Heart left ventricle (tissue), 16 donors: Measurements from ENCODE around the gene RSPH1. TPM values are rescaled to one million over a fixed set of nuclear protein-coding genes. Genes with fewer than 3 reads are reported as not detected.

Experiments
- ATAC-seq, 4 donors: fragments of 200-7000 bp; cut with Tn5 transposase; one replicate each; pipeline ENCODE4 v1.9.1; 2020 to 2022; ENCODE audit warnings: moderate library complexity in 4 of 4, mild to moderate bottlenecking in 3 of 4, moderate number of reproducible peaks in 1 of 4
- DNase-seq, 5 donors: peaks; one replicate each; pipeline ENCODE4 v3.0.0-alpha.2; 2020
- H3K27ac ChIP-seq, 12 donors: fragments of 200-600 bp; sonication (generic) in 4 of 12; one replicate each; pipeline versions ENCODE4 v1.5.0 to v1.8.0; 2016 to 2022; ENCODE audit warnings: mild to moderate bottlenecking in 2 of 12
- H3K27me3 ChIP-seq, 9 donors: fragments of 200-600 bp; sonication (generic) in 2 of 9; one replicate each; pipeline versions ENCODE4 v1.5.1 to v1.8.0; 2016 to 2022; ENCODE audit warnings: mild to moderate bottlenecking in 3 of 9
- H3K36me3 ChIP-seq, 9 donors: fragments of 200-600 bp; sonication (generic) in 2 of 9; one replicate each; pipeline versions ENCODE4 v1.5.0 to v1.8.0; 2018 to 2022; ENCODE audit warnings: mild to moderate bottlenecking in 2 of 9
- H3K4me1 ChIP-seq, 12 donors: fragments of 200-600 bp; sonication (generic) in 4 of 12; one replicate each; pipeline versions ENCODE4 v1.5.0 to v1.8.0; 2016 to 2022; ENCODE audit warnings: mild to moderate bottlenecking in 3 of 12
- H3K4me3 ChIP-seq, 12 donors: fragments of 200-600 bp; sonication (generic) in 4 of 12; one replicate each; pipeline versions ENCODE4 v1.5.0 to v1.8.0; 2017 to 2022; ENCODE audit warnings: mild to moderate bottlenecking in 9 of 12, moderate library complexity in 4 of 12
- H3K9me3 ChIP-seq, 12 donors: fragments of 200-600 bp; sonication (generic) in 4 of 12; one replicate each; pipeline versions ENCODE4 v1.5.0 to v1.8.0; 2016 to 2022; ENCODE audit warnings: mild to moderate bottlenecking in 1 of 12
- CTCF ChIP-seq, 12 donors: fragments of 200-600 bp; sonication (generic) in 4 of 12; IDR thresholded peaks; one replicate each; pipeline versions ENCODE4 v1.5.0 to v1.8.0; 2018 to 2022; ENCODE audit warnings: antibody characterized with exemption in 12 of 12, mild to moderate bottlenecking in 5 of 12
- POLR2A ChIP-seq, 2 donors: fragments of 450-650 bp; IDR thresholded peaks; one replicate each; pipeline ENCODE4 v1.6.1; 2017; ENCODE audit warnings: antibody characterized with exemption in 2 of 2, mild to moderate bottlenecking in 2 of 2, moderate library complexity in 2 of 2
- WGBS, 4 donors: extraction: QIAGEN DNeasy Blood & Tissue Kit in 2 of 4; methylation state at CpG; one replicate each; pipeline versions ENCODE4 v1.1.5 to v1.1.7; 2013 to 2018; 5-methylcytosine and 5-hydroxymethylcytosine counted together
- intact Hi-C, 10 donors: fragments of 100-400 bp; cut with DNase I; formaldehyde crosslinking; loops; one replicate each; pipeline versions ENCODE4 v1.11.1 to v1.14.2; 2022
- polyA plus RNA-seq, 2 donors: library from polyadenylated mRNA; stranded (reverse); fragments of 200-250 nt; gene quantifications; one replicate each; pipeline ENCODE4 v1.2.3, GENCODE V29; 2013
- total RNA-seq, 9 donors: library from RNA; depleted of rRNA in 2 of 9; stranded (reverse); fragments of >200 nt in 2 of 9; fragmentation: NEBNext Ultra II Directional in 3 of 9; extraction: Animal tissue kit (Norgen Biotek cat#: 25700) in 3 of 9; gene quantifications; one replicate each; pipeline versions ENCODE4 v1.1.0 to v1.2.4, GENCODE V29; 2016 to 2023
- donor health status: ischemic (EF 13 %, LVEDD 7.1; RV severe dilation, severe dysfunction).
- donor health status: healthy with polysubstance abuse.
- donor health status: DM: no; HTN: yes; CAD: no.
- donor health status: DM: no; HTN: no; CAD: no.
- donor health status: ischemic (EF 25% LVEDD 6.9; RV normal size, moderate dysfunction).
- donor health status: ischemic (EF 25% LVEDD 5.7; RV mildly dilated, moderate dysfunction).
- donor health status: healthy.
- donor health status: DM: yes; HTN: yes; CAD: no.
- donor health status: ischemic (EF 35%, LVEDD 5.7; RV mildly dilated, moderate dysfunction).
- donor health status: nonischemic (EF 11% LVEDD 7.7; RV severe dilation, severe dysfunction).
- donor health status: DM: yes; HTN: yes; CAD: no.
- donor health status: PGD.
- donor health status: ischemic (EF 29% LVEDD 5.4; RV normal size, mild dysfunction).
- donor health status: nonischemic (EF 23%, LVEDD 6.1; RV moderate dilation, normal function).

RSPH1 gene
- total and polyA plus RNA-seq, 11 donors: 0.11 to 0.18 TPM; not detected in 9

GRCh38 chr21:42459546-42460215 lies 36.3 kb downstream of the RSPH1 start:
- ATAC-seq (no peak), DNase-seq (no peak)
- Histone ChIP-seq H3K27me3 (peaks cover 0 to 5% (median 0%) of the 10 kb centered on the region in 9 donors), H3K9me3 (no peaks in the 10 kb centered on the region), H3K27ac (no peak overlapping the region), H3K36me3 (no peaks in the 10 kb centered on the region), H3K4me3 (no peak overlapping the region), H3K4me1 (peaks cover 0 to 9% (median 0%) of the 10 kb centered on the region in 12 donors)
- intact Hi-C loops: no loop called here
- TF ChIP-seq CTCF (IDR thresholded peaks at IDR 0.05) (no peak), POLR2A (IDR thresholded peaks at IDR 0.05) (no peak)
- 83 to 88% (median 86%) methylated on average over 11 of the region's 11 CpGs for WGBS, 4 donors

GRCh38 chr21:42459082-42459460 lies 37.0 kb downstream of the RSPH1 start:
- H3K9me3 ChIP-seq: no peaks in the 10 kb centered on the region
- no peak for ATAC-seq
- no peak overlapping the region for H3K4me3 ChIP-seq
- H3K36me3 ChIP-seq: no peaks in the 10 kb centered on the region
- WGBS, 4 donors: 88 to 97% (median 95%) methylated on average over 1 of the region's 1 CpG
- peaks cover 0 to 6% (median 0%) of the 10 kb centered on the region in 9 donors for H3K27me3 ChIP-seq
- intact Hi-C loops: no loop called here
- no peak for DNase-seq
- no peak overlapping the region for H3K27ac ChIP-seq
- no peak for TF ChIP-seq CTCF (IDR thresholded peaks at IDR 0.05)
- TF ChIP-seq POLR2A (IDR thresholded peaks at IDR 0.05): no peak
- H3K4me1 ChIP-seq: peaks cover 0 to 3% (median 0%) of the 10 kb centered on the region in 12 donors

GRCh38 chr21:42456457-42456856 lies 39.6 kb downstream of the RSPH1 start:
- intact Hi-C loops: no loop called here
- WGBS, 4 donors: 66 to 82% (median 81%) methylated on average over 8 of the region's 8 CpGs

More at GRCh38 chr21:42456457-42456856, 39.6 kb downstream of the RSPH1 start:
- peaks cover 0 to 14% (median 0%) of the 10 kb centered on the region in 9 donors for H3K27me3 ChIP-seq
- TF ChIP-seq CTCF (IDR thresholded peaks at IDR 0.05) (no peak), POLR2A (IDR thresholded peaks at IDR 0.05) (no peak)
- peaks cover 0 to 6% (median 0%) of the 10 kb centered on the region in 12 donors for H3K4me1 ChIP-seq
- no peaks in the 10 kb centered on the region for H3K9me3 ChIP-seq
- no peak overlapping the region for H3K27ac ChIP-seq
- no peaks in the 10 kb centered on the region for H3K36me3 ChIP-seq
- no peak overlapping the region for H3K4me3 ChIP-seq
- ATAC-seq (no peak), DNase-seq (no peak)
